H9 (cell line): Measurements from ENCODE around the gene CTCF. TPM values are rescaled to one million over a fixed set of nuclear protein-coding genes. Genes with fewer than 3 reads are reported as not detected.

ENCODE experiments used
- DNase-seq: peaks from one replicate; pipeline ENCODE4 v3.0.0-alpha.2; 2017
- H2AFZ ChIP-seq: one replicate; pipeline ENCODE4 v1.6.1; 2013; ENCODE audit warnings: mild to moderate bottlenecking, low read length, control low read depth, moderate library complexity
- H2AK5ac ChIP-seq: 2 replicates; pipeline ENCODE4 v1.6.1; 2013; ENCODE audit warnings: low read length, control low read depth, mixed read lengths; ENCODE audit not compliant: insufficient read length
- H2BK120ac ChIP-seq: one replicate; pipeline ENCODE4 v1.6.1; 2013; ENCODE audit warnings: low read depth, mild to moderate bottlenecking, low read length, control low read depth, inconsistent platforms; ENCODE audit not compliant: poor library complexity, severe bottlenecking
- H2BK12ac ChIP-seq: 2 replicates; pipeline ENCODE4 v1.6.1; 2013; ENCODE audit warnings: low read length, control low read depth, mixed read lengths, low read depth; ENCODE audit not compliant: insufficient read length
- H2BK15ac ChIP-seq: 2 replicates; pipeline ENCODE4 v1.6.1; 2013; ENCODE audit warnings: low read depth, low read length, control low read depth
- H2BK20ac ChIP-seq: one replicate; pipeline ENCODE4 v1.6.1; 2013; ENCODE audit warnings: low read depth, mild to moderate bottlenecking, low read length, control low read depth, inconsistent platforms; ENCODE audit not compliant: poor library complexity, severe bottlenecking
- H2BK5ac ChIP-seq: 2 replicates; pipeline ENCODE4 v1.6.1; 2013; ENCODE audit warnings: low read length, control low read depth, mixed read lengths; ENCODE audit not compliant: insufficient read length
- H3K14ac ChIP-seq: 2 replicates; pipeline ENCODE4 v1.6.1; 2013; ENCODE audit warnings: low read length, control low read depth; ENCODE audit not compliant: insufficient read depth
- H3K18ac ChIP-seq: 2 replicates; pipeline ENCODE4 v1.6.1; 2013; ENCODE audit warnings: low read depth, mild to moderate bottlenecking, mixed read lengths, low read length, control low read depth; ENCODE audit not compliant: insufficient read length
- H3K23ac ChIP-seq: 2 replicates; pipeline ENCODE4 v1.6.1; 2013; ENCODE audit warnings: low read length, control low read depth, mixed read lengths, low read depth; ENCODE audit not compliant: insufficient read length
- H3K23me2 ChIP-seq: 2 replicates; pipeline ENCODE4 v1.6.1; 2013; ENCODE audit warnings: low read depth, mild to moderate bottlenecking, mixed read lengths, low read length, control low read depth; ENCODE audit not compliant: insufficient read length, poor library complexity, severe bottlenecking
- H3K27ac ChIP-seq: 2 replicates; pipeline ENCODE4 v1.5.1; 2013; ENCODE audit warnings: low read length, control low read depth, mixed read lengths, low read depth; ENCODE audit not compliant: insufficient read length
- H3K27me3 ChIP-seq: 2 replicates; pipeline ENCODE4 v1.6.1; 2013; ENCODE audit warnings: low read length, control low read depth, inconsistent platforms; ENCODE audit not compliant: insufficient read depth
- H3K4ac ChIP-seq: 2 replicates; pipeline ENCODE4 v1.6.1; 2013; ENCODE audit warnings: low read depth, mild to moderate bottlenecking, control low read depth, inconsistent platforms, low read length, moderate library complexity
- H3K4me1 ChIP-seq: 2 replicates; pipeline ENCODE4 v1.6.1; 2013; ENCODE audit warnings: low read length, control low read depth, inconsistent platforms; ENCODE audit not compliant: insufficient read depth
- H3K4me2 ChIP-seq: 2 replicates; pipeline ENCODE4 v1.6.1; 2013; ENCODE audit warnings: low read length, control low read depth, mixed read lengths; ENCODE audit not compliant: insufficient read length, insufficient read depth
- H3K56ac ChIP-seq: 2 replicates; pipeline ENCODE4 v1.6.1; 2013; ENCODE audit warnings: low read depth, mild to moderate bottlenecking, mixed read lengths, low read length, control low read depth; ENCODE audit not compliant: insufficient read length
- H3K79me1 ChIP-seq: 2 replicates; pipeline ENCODE4 v1.6.1; 2013; ENCODE audit warnings: low read depth, mild to moderate bottlenecking, moderate library complexity, low read length, control low read depth, inconsistent platforms; ENCODE audit not compliant: insufficient read depth, poor library complexity, severe bottlenecking
- H3K79me2 ChIP-seq: 2 replicates; pipeline ENCODE4 v1.6.1; 2013; ENCODE audit warnings: low read length, control low read depth, inconsistent platforms; ENCODE audit not compliant: insufficient read depth
- H3K9ac ChIP-seq: 2 replicates; pipeline ENCODE4 v1.6.1; 2013; ENCODE audit warnings: low read length, control low read depth, mixed read lengths; ENCODE audit not compliant: insufficient read length; ENCODE audit errors: extremely low read depth
- H3K9me3 ChIP-seq: one replicate; pipeline ENCODE4 v1.6.1; 2013; ENCODE audit warnings: low read depth, low read length, inconsistent platforms; ENCODE audit not compliant: control insufficient read depth
- H3T11ph ChIP-seq: one replicate; pipeline ENCODE4 v1.6.1; 2013; ENCODE audit warnings: mild to moderate bottlenecking, low read length, control low read depth, inconsistent platforms
- H4K20me1 ChIP-seq: one replicate; pipeline ENCODE4 v1.6.1; 2013; ENCODE audit not compliant: control insufficient read depth, insufficient read length, insufficient read depth
- H4K5ac ChIP-seq: 2 replicates; pipeline ENCODE4 v1.6.1; 2013; ENCODE audit warnings: low read depth, mild to moderate bottlenecking, mixed read lengths, low read length, control low read depth; ENCODE audit not compliant: insufficient read length
- H4K8ac ChIP-seq: replicated peaks from 2 replicates; pipeline ENCODE4 v1.6.1; 2013; ENCODE audit warnings: low read length, control low read depth, mixed read lengths, low read depth; ENCODE audit not compliant: insufficient read length
- H4K91ac ChIP-seq: 2 replicates; pipeline ENCODE4 v1.6.1; 2013; ENCODE audit warnings: low read depth, mild to moderate bottlenecking, moderate library complexity, mixed read lengths, low read length, control low read depth; ENCODE audit not compliant: insufficient read length
- H3K27ac Mint-ChIP-seq, 3 experiments: 2 replicates in 2 of 3; 3 replicates in 1 of 3; pipeline ENCODE4 v1.8.0; 2020 to 2021; ENCODE audit warnings: mixed read lengths in 3 of 3, mild to moderate bottlenecking in 1 of 3, moderate library complexity in 1 of 3
- H3K27me3 Mint-ChIP-seq: 2 replicates; pipeline ENCODE4 v1.8.0; 2021; ENCODE audit warnings: low read depth, mild to moderate bottlenecking, moderate library complexity, mixed read lengths
- H3K36me3 Mint-ChIP-seq, 3 experiments: 2 replicates in 2 of 3; 3 replicates in 1 of 3; pipeline ENCODE4 v1.8.0; 2020 to 2021; ENCODE audit warnings: low read depth in 3 of 3, mixed read lengths in 3 of 3; ENCODE audit not compliant: insufficient read depth in 1 of 3
- H3K4me1 Mint-ChIP-seq, 2 experiments: 2 replicates each; pipeline ENCODE4 v1.8.0; 2020; ENCODE audit warnings: mixed read lengths in 2 of 2
- H3K4me3 Mint-ChIP-seq, 2 experiments: 2 replicates in 1 of 2; 3 replicates in 1 of 2; pipeline ENCODE4 v1.8.0; 2020 to 2021; ENCODE audit warnings: mild to moderate bottlenecking in 2 of 2, mixed read lengths in 2 of 2, moderate library complexity in 1 of 2
- H3K9me3 Mint-ChIP-seq, 2 experiments: 2 replicates in 1 of 2; 3 replicates in 1 of 2; pipeline ENCODE4 v1.8.0; 2020; ENCODE audit warnings: mild to moderate bottlenecking in 2 of 2, mixed read lengths in 2 of 2, moderate library complexity in 1 of 2
- CTCF ChIP-seq: fragments of 200-600 bp; sonication (generic); conservative IDR thresholded peaks from 3 replicates; pipeline ENCODE4 v1.8.0; 2021; ENCODE audit warnings: antibody characterized with exemption, mild to moderate bottlenecking
- WGBS: extraction: QIAGEN DNeasy Blood & Tissue Kit; methylation state at CpG from one replicate; pipeline ENCODE4 v1.1.7; 2013; ENCODE audit warnings: missing lambda C conversion rate, low lambda C conversion rate, mixed read lengths; ENCODE audit not compliant: insufficient read length; ENCODE audit errors: extremely low coverage; 5-methylcytosine and 5-hydroxymethylcytosine counted together
- total RNA-seq: library from RNA; stranded (reverse); gene quantifications from 2 replicates; pipeline ENCODE4 v1.2.1, GENCODE V29; 2021

CTCF gene
- total RNA-seq, 1 experiment from 2014 or later, result 87.3 TPM

DNA sequence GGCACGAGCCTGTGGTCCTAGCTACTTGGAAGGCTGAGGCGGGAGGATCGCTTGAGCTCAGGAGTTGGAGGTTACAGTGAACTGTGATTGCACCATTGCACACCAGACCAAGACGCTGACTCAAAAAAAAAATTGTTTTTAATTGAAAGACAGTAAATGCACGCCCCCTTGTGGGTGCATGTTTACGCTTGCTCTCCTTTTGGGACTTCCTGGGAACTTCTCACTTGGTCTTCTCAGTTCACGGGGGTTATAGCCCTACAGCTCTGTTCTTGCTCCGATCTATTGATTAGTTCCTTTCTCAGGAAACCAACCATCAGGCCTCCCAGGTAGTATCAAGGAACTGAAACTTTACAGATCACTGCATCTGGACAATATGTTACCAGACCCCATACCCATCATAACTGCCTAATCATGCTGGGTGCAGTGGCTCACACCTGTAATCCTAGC lies 47.9 kb upstream of the CTCF start:
- Histone ChIP-seq H3K18ac (no peak overlapping the region), H4K20me1 (no peaks in the 10 kb centered on the region), H3K23ac (no peak overlapping the region), H3K79me1 (no peaks in the 10 kb centered on the region), H3K9me3 (no peaks in the 10 kb centered on the region), H2BK15ac (no peak overlapping the region), H3K4me2 (no peak overlapping the region), H2BK5ac (no peak overlapping the region), H2AFZ (no peak overlapping the region), H4K91ac (no peak overlapping the region), H3T11ph (no peak overlapping the region), H3K4me1 (no peaks in the 10 kb centered on the region), H3K27me3 (no peaks in the 10 kb centered on the region; the same call in 1 of the 2 replicates), H3K9ac (no peak overlapping the region), H4K5ac (no peak overlapping the region), H3K56ac (no peak overlapping the region), H4K8ac (no peak overlapping the region), H3K4ac (no peak overlapping the region), H2BK12ac (no peak overlapping the region), H3K27ac (no peak overlapping the region), H3K79me2 (no peaks in the 10 kb centered on the region), H3K23me2 (no peaks in the 10 kb centered on the region), H2BK20ac (no peak overlapping the region), H2AK5ac (no peak overlapping the region), H2BK120ac (no peak overlapping the region), H3K14ac (no peak overlapping the region)
- WGBS, result no CpG with 5 or more reads among the region's 8 CpGs
- H3K27me3 Mint-ChIP-seq, result peaks cover 54% of the 10 kb centered on the region
- peak; percentile 77 for TF ChIP-seq CTCF
- H3K36me3 Mint-ChIP-seq, result no peaks in the 10 kb centered on the region
- H3K4me1 Mint-ChIP-seq, result peaks cover 2% of the 10 kb centered on the region in 2 experiments; a peak in 1 of 4 replicates
- peak; percentile 68 for DNase-seq
- H3K9me3 Mint-ChIP-seq, result no peaks in the 10 kb centered on the region; a peak in 3 of 5 replicates
- no peak overlapping the region for H3K27ac Mint-ChIP-seq
- H3K4me3 Mint-ChIP-seq, result no peak overlapping the region
